ENCODE results near the gene ARID5B. TPM values are rescaled to one million over a fixed set of nuclear protein-coding genes. Genes with fewer than 3 reads are reported as not detected.

Gene ARID5B
- total RNA-seq, 1 donor from 2014 or later = 1.1 TPM

DNA sequence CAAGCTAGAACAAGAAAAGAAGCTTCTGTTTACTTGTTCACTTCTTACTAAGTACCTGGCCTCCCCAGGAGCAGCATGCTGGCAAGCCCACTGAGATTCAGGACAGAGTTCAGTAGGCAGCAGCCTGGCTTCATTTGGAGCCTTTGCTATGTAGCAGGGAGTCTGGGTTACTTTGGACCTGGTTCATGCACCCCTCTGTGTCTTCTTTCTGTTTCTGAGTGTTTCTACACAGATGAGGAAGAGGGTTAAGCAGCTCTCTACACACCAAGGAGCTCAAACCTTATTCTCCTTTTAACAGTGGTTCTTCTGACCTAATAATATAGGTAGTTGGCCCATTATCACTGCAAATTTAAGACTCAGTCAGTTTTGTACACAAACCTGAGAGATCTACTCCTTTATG lies 152.9 kb downstream of the ARID5B start:
- peaks cover 10% of the 10 kb centered on the region for H3K4me1 Mint-ChIP-seq (ENCODE audit: low read depth, unreplicated experiment)
- H3K4me3 Mint-ChIP-seq (ENCODE audit: unreplicated experiment) = no peak overlapping the region
- no peaks in the 10 kb centered on the region for H3K36me3 Mint-ChIP-seq (ENCODE audit: unreplicated experiment)
- TF ChIP-seq, protein P1, sequence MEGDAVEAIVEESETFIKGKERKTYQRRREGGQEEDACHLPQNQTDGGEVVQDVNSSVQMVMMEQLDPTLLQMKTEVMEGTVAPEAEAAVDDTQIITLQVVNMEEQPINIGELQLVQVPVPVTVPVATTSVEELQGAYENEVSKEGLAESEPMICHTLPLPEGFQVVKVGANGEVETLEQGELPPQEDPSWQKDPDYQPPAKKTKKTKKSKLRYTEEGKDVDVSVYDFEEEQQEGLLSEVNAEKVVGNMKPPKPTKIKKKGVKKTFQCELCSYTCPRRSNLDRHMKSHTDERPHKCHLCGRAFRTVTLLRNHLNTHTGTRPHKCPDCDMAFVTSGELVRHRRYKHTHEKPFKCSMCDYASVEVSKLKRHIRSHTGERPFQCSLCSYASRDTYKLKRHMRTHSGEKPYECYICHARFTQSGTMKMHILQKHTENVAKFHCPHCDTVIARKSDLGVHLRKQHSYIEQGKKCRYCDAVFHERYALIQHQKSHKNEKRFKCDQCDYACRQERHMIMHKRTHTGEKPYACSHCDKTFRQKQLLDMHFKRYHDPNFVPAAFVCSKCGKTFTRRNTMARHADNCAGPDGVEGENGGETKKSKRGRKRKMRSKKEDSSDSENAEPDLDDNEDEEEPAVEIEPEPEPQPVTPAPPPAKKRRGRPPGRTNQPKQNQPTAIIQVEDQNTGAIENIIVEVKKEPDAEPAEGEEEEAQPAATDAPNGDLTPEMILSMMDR (IDR thresholded peaks at IDR 0.05; ENCODE audit: partially characterized antibody, unreplicated experiment) = no peak
- no peak overlapping the region for H3K27ac Mint-ChIP-seq (ENCODE audit: unreplicated experiment)
- H3K27me3 Mint-ChIP-seq (ENCODE audit: unreplicated experiment) = no peaks in the 10 kb centered on the region
- DNase-seq = no peak
- no peaks in the 10 kb centered on the region for H3K9me3 Mint-ChIP-seq (ENCODE audit: unreplicated experiment)

DNA sequence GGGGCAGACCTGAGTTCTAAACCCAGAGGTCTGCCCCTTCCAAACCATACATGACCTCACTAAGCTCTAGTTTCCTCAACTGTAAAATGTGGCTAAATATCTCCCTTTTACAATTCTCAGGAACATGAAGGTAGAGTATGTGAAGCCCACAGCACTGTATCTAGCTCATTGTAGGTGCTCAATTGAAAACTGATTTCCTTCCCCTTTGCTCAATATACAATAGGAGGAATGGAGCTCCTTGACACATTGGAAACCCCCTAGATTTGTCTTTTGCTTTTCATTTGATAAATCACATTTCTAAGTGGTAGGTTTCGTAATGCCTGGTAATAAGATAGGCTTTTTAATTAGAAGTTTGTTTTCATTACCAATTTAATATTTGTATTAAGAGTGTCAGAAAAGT lies 153.3 kb downstream of the ARID5B start:
- no peaks in the 10 kb centered on the region for H3K27me3 Mint-ChIP-seq (ENCODE audit: unreplicated experiment)
- H3K4me3 Mint-ChIP-seq (ENCODE audit: unreplicated experiment) = no peak overlapping the region
- H3K9me3 Mint-ChIP-seq (ENCODE audit: unreplicated experiment) = no peaks in the 10 kb centered on the region
- peaks cover 6% of the 10 kb centered on the region for H3K4me1 Mint-ChIP-seq (ENCODE audit: low read depth, unreplicated experiment)
- no peak for DNase-seq
- H3K36me3 Mint-ChIP-seq (ENCODE audit: unreplicated experiment) = no peaks in the 10 kb centered on the region
- no peak overlapping the region for H3K27ac Mint-ChIP-seq (ENCODE audit: unreplicated experiment)
- TF ChIP-seq, protein P1 (IDR thresholded peaks at IDR 0.05; ENCODE audit: partially characterized antibody, unreplicated experiment) = no peak

DNA sequence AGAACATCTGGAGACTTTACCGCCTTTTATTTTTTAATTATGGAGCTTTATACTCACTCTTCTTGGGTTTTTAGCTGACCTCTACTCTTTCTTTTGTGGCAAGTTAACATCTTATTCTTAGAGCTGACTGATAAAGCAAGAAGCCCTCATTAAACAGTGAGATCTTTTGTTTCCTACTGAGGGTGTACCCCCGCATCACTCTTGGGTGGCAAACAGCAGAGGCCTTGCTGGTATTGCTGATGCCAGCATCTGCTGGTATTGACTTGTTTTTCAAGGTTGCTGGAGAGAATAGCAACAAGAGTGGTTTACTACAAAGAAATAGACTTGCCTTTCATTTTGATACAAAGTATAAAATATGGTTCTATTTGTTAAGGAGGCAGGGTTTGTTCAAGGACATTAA lies 154.7 kb downstream of the ARID5B start:
- no peak overlapping the region for H3K27ac Mint-ChIP-seq (ENCODE audit: unreplicated experiment)
- H3K9me3 Mint-ChIP-seq (ENCODE audit: unreplicated experiment) = no peaks in the 10 kb centered on the region
- no peaks in the 10 kb centered on the region for H3K36me3 Mint-ChIP-seq (ENCODE audit: unreplicated experiment)
- no peak for DNase-seq
- H3K4me1 Mint-ChIP-seq (ENCODE audit: low read depth, unreplicated experiment) = no peaks in the 10 kb centered on the region
- no peak overlapping the region for H3K4me3 Mint-ChIP-seq (ENCODE audit: unreplicated experiment)
- TF ChIP-seq, protein P1 (IDR thresholded peaks at IDR 0.05; ENCODE audit: partially characterized antibody, unreplicated experiment) = no peak
- H3K27me3 Mint-ChIP-seq (ENCODE audit: unreplicated experiment) = no peaks in the 10 kb centered on the region

DNA sequence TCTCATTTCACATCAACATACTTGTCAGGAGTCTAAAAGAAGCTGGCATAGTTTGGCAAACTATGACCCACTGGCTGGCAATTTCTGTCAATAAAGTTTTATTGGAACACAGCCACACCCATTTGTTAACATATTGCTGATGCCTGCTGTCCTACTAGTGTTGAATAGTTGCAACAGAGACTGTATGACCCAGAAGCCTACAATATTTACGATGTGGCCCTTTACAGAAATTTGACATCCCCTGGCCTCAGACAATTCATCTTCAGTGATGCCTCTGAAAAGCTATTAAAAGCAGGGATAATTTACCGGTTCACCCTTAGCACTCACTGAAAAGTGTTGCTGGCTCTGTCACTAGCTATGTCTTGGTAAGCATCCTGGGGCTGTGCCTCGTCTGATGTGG lies 155.2 kb downstream of the ARID5B start:
- no peak for DNase-seq
- no peak overlapping the region for H3K27ac Mint-ChIP-seq (ENCODE audit: unreplicated experiment)
- no peaks in the 10 kb centered on the region for H3K4me1 Mint-ChIP-seq (ENCODE audit: low read depth, unreplicated experiment)
- H3K27me3 Mint-ChIP-seq (ENCODE audit: unreplicated experiment) = no peaks in the 10 kb centered on the region
- H3K4me3 Mint-ChIP-seq (ENCODE audit: unreplicated experiment) = no peak overlapping the region
- no peaks in the 10 kb centered on the region for H3K9me3 Mint-ChIP-seq (ENCODE audit: unreplicated experiment)
- no peaks in the 10 kb centered on the region for H3K36me3 Mint-ChIP-seq (ENCODE audit: unreplicated experiment)
- TF ChIP-seq, protein P1 (IDR thresholded peaks at IDR 0.05; ENCODE audit: partially characterized antibody, unreplicated experiment) = no peak

DNA sequence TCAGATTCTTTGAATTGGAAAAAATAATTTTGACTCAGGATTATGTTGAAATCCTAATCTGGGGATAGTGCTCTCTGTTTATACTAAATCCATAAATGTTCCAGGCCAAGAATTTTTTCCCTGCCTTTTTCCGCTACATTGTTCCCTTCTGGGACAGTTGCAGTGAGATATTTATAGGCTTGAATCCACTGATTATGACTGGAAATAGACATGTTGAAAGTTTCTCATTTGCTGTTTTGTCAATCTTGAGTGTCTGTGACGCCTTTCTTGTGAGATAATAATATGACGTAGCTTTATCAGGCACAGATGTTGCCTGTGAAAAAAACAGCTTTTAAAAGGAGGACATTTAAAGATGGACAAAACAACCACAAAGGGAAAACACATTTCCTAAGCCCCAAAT lies 155.9 kb downstream of the ARID5B start:
- no peaks in the 10 kb centered on the region for H3K4me1 Mint-ChIP-seq (ENCODE audit: low read depth, unreplicated experiment)
- TF ChIP-seq, protein P1 (IDR thresholded peaks at IDR 0.05; ENCODE audit: partially characterized antibody, unreplicated experiment) = no peak
- no peaks in the 10 kb centered on the region for H3K36me3 Mint-ChIP-seq (ENCODE audit: unreplicated experiment)
- no peaks in the 10 kb centered on the region for H3K27me3 Mint-ChIP-seq (ENCODE audit: unreplicated experiment)
- no peak overlapping the region for H3K27ac Mint-ChIP-seq (ENCODE audit: unreplicated experiment)
- no peak for DNase-seq
- H3K4me3 Mint-ChIP-seq (ENCODE audit: unreplicated experiment) = no peak overlapping the region
- no peaks in the 10 kb centered on the region for H3K9me3 Mint-ChIP-seq (ENCODE audit: unreplicated experiment)

Measured in glutamatergic neuron (in vitro differentiated cells).